Spleen (tissue), 11 donors: ENCODE data around the gene HAUS1. TPM values are rescaled to one million over a fixed set of nuclear protein-coding genes. Genes with fewer than 3 reads are reported as not detected.

Experiments
- DNase-seq: peaks from one replicate; pipeline ENCODE4 v3.0.0-alpha.2; 2020
- H3K27ac ChIP-seq, 8 donors: fragments of 200-600 bp; sonication (generic) in 7 of 8; 1 replicate in 4 of 8; 2 replicates in 4 of 8; pipeline versions ENCODE4 v1.5.0 to v1.8.0; 2016 to 2021; ENCODE audit warnings: inconsistent platforms in 4 of 8, mild to moderate bottlenecking in 4 of 8, moderate library complexity in 1 of 8
- H3K27me3 ChIP-seq, 7 donors: fragments of 200-600 bp; sonication (generic) in 6 of 7; replicated peaks in 1 of 7; 1 replicate in 4 of 7; 2 replicates in 3 of 7; pipeline versions ENCODE4 v1.5.0 to v1.8.0; 2016 to 2021; ENCODE audit warnings: inconsistent platforms in 3 of 7, mild to moderate bottlenecking in 1 of 7
- H3K36me3 ChIP-seq, 6 donors: fragments of 200-600 bp; sonication (generic) in 5 of 6; 1 replicate in 4 of 6; 2 replicates in 2 of 6; pipeline versions ENCODE4 v1.5.0 to v1.8.0; 2016 to 2021; ENCODE audit warnings: inconsistent platforms in 2 of 6
- H3K4me1 ChIP-seq, 6 donors: fragments of 200-600 bp; sonication (generic) in 5 of 6; 1 replicate in 3 of 6; 2 replicates in 3 of 6; pipeline versions ENCODE4 v1.5.0 to v1.8.0; 2016 to 2021; ENCODE audit warnings: inconsistent platforms in 3 of 6
- H3K4me3 ChIP-seq, 8 donors: fragments of 200-600 bp; sonication (generic) in 7 of 8; 1 replicate in 4 of 8; 2 replicates in 4 of 8; pipeline versions ENCODE4 v1.5.0 to v1.8.0; 2016 to 2021; ENCODE audit warnings: inconsistent platforms in 4 of 8, mild to moderate bottlenecking in 4 of 8, moderate library complexity in 2 of 8
- H3K9me3 ChIP-seq, 8 donors: fragments of 200-600 bp; sonication (generic) in 7 of 8; 1 replicate in 4 of 8; 2 replicates in 4 of 8; pipeline versions ENCODE4 v1.5.0 to v1.8.0; 2016 to 2021; ENCODE audit warnings: inconsistent platforms in 4 of 8
- CTCF ChIP-seq, 11 experiments: fragments of 200-600 bp in 7 of 11; fragments of 450-650 bp in 4 of 11; sonication (generic) in 4 of 11; IDR thresholded peaks in 8 of 11; conservative IDR thresholded peaks in 3 of 11; 1 replicate in 7 of 11; 2 replicates in 4 of 11; pipeline versions ENCODE4 v1.4.0 to v1.8.0; 2016 to 2021; ENCODE audit warnings: antibody characterized with exemption in 11 of 11, inconsistent platforms in 4 of 11, mild to moderate bottlenecking in 1 of 11
- POLR2A ChIP-seq, 3 donors: fragments of 450-650 bp; IDR thresholded peaks; one replicate each; pipeline ENCODE4 v1.5.1; 2017; ENCODE audit warnings: antibody characterized with exemption in 3 of 3, mild to moderate bottlenecking in 1 of 3
- POLR2AphosphoS5 ChIP-seq, 3 donors: sonication (generic); formaldehyde crosslinking; IDR thresholded peaks; one replicate each; pipeline ENCODE4 v1.5.1; 2017; ENCODE audit warnings: antibody characterized with exemption in 3 of 3
- WGBS, 5 donors: extraction: QIAGEN DNeasy Blood & Tissue Kit in 3 of 5; methylation state at CpG; one replicate each; pipeline versions ENCODE4 v1.1.5 to v1.1.7; 2013 to 2018; 5-methylcytosine and 5-hydroxymethylcytosine counted together
- intact Hi-C: fragments of 100-400 bp; cut with DNase I; formaldehyde crosslinking; loops from one replicate; pipeline ENCODE4 v1.15.0; 2023; ENCODE audit warnings: low total_unique reads
- polyA plus RNA-seq, 3 donors: library from polyadenylated mRNA; stranded (reverse); fragments of 200-250 nt; gene quantifications; one replicate each; pipeline ENCODE4 v1.2.1, GENCODE V29; 2013
- total RNA-seq, 7 donors: library from RNA; depleted of rRNA in 3 of 7; stranded (reverse); fragments of >200 nt in 3 of 7; fragmentation: NEBNext Ultra II Directional in 4 of 7; extraction: Animal tissue kit (Norgen Biotek cat#: 25700) in 4 of 7; gene quantifications; one replicate each; pipeline versions ENCODE4 v1.1.0 to v1.2.1, GENCODE V29; 2016 to 2021
- donor health status: healthy with polysubstance abuse.
- donor health status: DM: no; HTN: no; CAD: no; lungs with moderate emphysema.
- donor health status: DM: no; HTN: no; CAD: no.
- donor health status: Bipolar disorder and iron deficiency.
- donor health status: healthy.
- donor health status: DM: no; HTN: no; CAD: no.
- donor health status: DM: yes; HTN: yes; CAD: no.

Gene HAUS1
- total and polyA plus RNA-seq, 10 donors = 15.6 to 44.9 (median 18.7) TPM

GRCh38 chr18:46072959-46073358 lies 31.2 kb upstream of the HAUS1 start:
- Histone ChIP-seq H3K4me1 (peaks cover 12 to 62% (median 50%) of the 10 kb centered on the region in 6 donors), H3K9me3 (no peaks in the 10 kb centered on the region), H3K4me3 (peak overlapping the region in 6 of 8 donors; percentile 67 to 92 (median 76)), H3K27me3 (peaks cover 0 to 20% (median 0%) of the 10 kb centered on the region in 7 donors), H3K36me3 (peaks cover 0 to 16% (median 3%) of the 10 kb centered on the region in 6 donors), H3K27ac (peak overlapping the region in 6 of 8 donors; percentile 92 to 97 (median 94))
- TF ChIP-seq POLR2A (IDR thresholded peaks at IDR 0.05) (no peak), CTCF (IDR thresholded peaks at IDR 0.05 in 8 of 11, conservative IDR thresholded peaks at IDR 0.05 in 3 of 11) (no peak), POLR2AphosphoS5 (IDR thresholded peaks at IDR 0.05) (no peak)
- 76 to 83% (median 78%) methylated on average over 3 of the region's 3 CpGs for WGBS, 5 donors
- DNase-seq = peak; percentile 56
- intact Hi-C loops = loop anchor here (10.0 kb wide), 2 partner anchors 98 to 408 kb away; no protein-coding TSS in a partner anchor

GRCh38 chr18:46073474-46074331 lies 30.5 kb upstream of the HAUS1 start:
- Histone ChIP-seq H3K36me3 (peaks cover 0 to 24% (median 8%) of the 10 kb centered on the region in 6 donors), H3K4me3 (peak overlapping the region in 1 of 8 donors; percentile 92), H3K9me3 (no peaks in the 10 kb centered on the region), H3K4me1 (peaks cover 12 to 55% (median 46%) of the 10 kb centered on the region in 6 donors), H3K27ac (peak overlapping the region in 6 of 8 donors; percentile 92 to 97 (median 94)), H3K27me3 (peaks cover 0 to 20% (median 0%) of the 10 kb centered on the region in 7 donors)
- DNase-seq = peak; percentile 50
- intact Hi-C loops = loop anchor here (10.0 kb wide), 2 partner anchors 99 to 409 kb away; no protein-coding TSS in a partner anchor
- TF ChIP-seq CTCF (IDR thresholded peaks at IDR 0.05 in 8 of 11, conservative IDR thresholded peaks at IDR 0.05 in 3 of 11) (peak; percentile 38 to 83 (median 72)), POLR2AphosphoS5 (IDR thresholded peaks at IDR 0.05) (no peak), POLR2A (IDR thresholded peaks at IDR 0.05) (no peak)
- WGBS, 5 donors = 28 to 31% (median 29%) methylated on average over 9 of the region's 9 CpGs

GRCh38 chr18:46079336-46079735 lies 24.8 kb upstream of the HAUS1 start:
- no peaks in the 10 kb centered on the region for H3K9me3 ChIP-seq
- no peak for TF ChIP-seq POLR2A (IDR thresholded peaks at IDR 0.05)
- no peak for TF ChIP-seq POLR2AphosphoS5 (IDR thresholded peaks at IDR 0.05)
- no peak for TF ChIP-seq CTCF (IDR thresholded peaks at IDR 0.05 in 8 of 11, conservative IDR thresholded peaks at IDR 0.05 in 3 of 11)
- no peak overlapping the region for H3K27ac ChIP-seq
- H3K36me3 ChIP-seq = peaks cover 0 to 80% (median 51%) of the 10 kb centered on the region in 6 donors
- H3K27me3 ChIP-seq = no peaks in the 10 kb centered on the region
- DNase-seq = no peak
- intact Hi-C loops = loop anchor here (10.0 kb wide), 2 partner anchors 105 to 415 kb away; no protein-coding TSS in a partner anchor
- H3K4me1 ChIP-seq = no peaks in the 10 kb centered on the region
- H3K4me3 ChIP-seq = no peak overlapping the region

- no peak overlapping the region for H3K4me3 ChIP-seq
- TF ChIP-seq POLR2AphosphoS5 (IDR thresholded peaks at IDR 0.05) (no peak), CTCF (IDR thresholded peaks at IDR 0.05 in 8 of 11, conservative IDR thresholded peaks at IDR 0.05 in 3 of 11) (no peak), POLR2A (IDR thresholded peaks at IDR 0.05) (no peak)
- no peaks in the 10 kb centered on the region for H3K27me3 ChIP-seq
- DNase-seq = no peak
- WGBS, 5 donors = 85 to 97% (median 91%) methylated on average over 1 of the region's 1 CpG
- H3K9me3 ChIP-seq = no peaks in the 10 kb centered on the region
- H3K27ac ChIP-seq = no peak overlapping the region
- no peaks in the 10 kb centered on the region for H3K4me1 ChIP-seq
- intact Hi-C loops = loop anchor here (10.0 kb wide), 1 partner anchor 155 kb away; no protein-coding TSS in a partner anchor
- H3K36me3 ChIP-seq = peaks cover 0 to 86% (median 59%) of the 10 kb centered on the region in 6 donors
These were observed 24.0 kb upstream of the HAUS1 start for GRCh38 chr18:46080156-46080555.
